GM12874 (cell line): ENCODE results near the gene ELP4.

Experiments
- TF ChIP-seq, protein P1 (sequence below): IDR thresholded peaks from 2 replicates; pipeline ENCODE4 v1.5.1; 2011; ENCODE audit warnings: low read depth, mild to moderate bottlenecking, control low read depth, low read length, moderate library complexity; ENCODE audit not compliant: insufficient read depth

ELP4 gene

DNA sequence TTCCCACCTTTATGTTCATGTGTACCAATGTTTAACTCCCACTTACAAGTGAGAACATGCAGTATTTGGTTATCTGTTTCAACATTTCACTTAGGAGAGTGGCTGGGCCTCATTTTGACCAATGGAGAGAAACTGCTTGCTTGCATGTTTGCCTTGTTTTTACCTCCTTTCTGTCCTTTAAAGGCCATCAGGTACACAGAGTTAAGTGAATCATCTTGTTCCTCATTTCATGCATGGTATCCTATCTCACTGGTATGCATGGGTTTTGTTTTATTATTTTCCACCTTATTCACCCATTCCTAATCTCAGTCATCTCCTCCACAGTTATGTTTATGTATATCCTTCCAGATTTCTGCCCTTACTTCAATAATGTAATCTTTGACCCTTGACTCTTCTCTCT, 101.0 kb downstream of the ELP4 start:
- TF ChIP-seq, protein P1, sequence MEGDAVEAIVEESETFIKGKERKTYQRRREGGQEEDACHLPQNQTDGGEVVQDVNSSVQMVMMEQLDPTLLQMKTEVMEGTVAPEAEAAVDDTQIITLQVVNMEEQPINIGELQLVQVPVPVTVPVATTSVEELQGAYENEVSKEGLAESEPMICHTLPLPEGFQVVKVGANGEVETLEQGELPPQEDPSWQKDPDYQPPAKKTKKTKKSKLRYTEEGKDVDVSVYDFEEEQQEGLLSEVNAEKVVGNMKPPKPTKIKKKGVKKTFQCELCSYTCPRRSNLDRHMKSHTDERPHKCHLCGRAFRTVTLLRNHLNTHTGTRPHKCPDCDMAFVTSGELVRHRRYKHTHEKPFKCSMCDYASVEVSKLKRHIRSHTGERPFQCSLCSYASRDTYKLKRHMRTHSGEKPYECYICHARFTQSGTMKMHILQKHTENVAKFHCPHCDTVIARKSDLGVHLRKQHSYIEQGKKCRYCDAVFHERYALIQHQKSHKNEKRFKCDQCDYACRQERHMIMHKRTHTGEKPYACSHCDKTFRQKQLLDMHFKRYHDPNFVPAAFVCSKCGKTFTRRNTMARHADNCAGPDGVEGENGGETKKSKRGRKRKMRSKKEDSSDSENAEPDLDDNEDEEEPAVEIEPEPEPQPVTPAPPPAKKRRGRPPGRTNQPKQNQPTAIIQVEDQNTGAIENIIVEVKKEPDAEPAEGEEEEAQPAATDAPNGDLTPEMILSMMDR = no peak

DNA sequence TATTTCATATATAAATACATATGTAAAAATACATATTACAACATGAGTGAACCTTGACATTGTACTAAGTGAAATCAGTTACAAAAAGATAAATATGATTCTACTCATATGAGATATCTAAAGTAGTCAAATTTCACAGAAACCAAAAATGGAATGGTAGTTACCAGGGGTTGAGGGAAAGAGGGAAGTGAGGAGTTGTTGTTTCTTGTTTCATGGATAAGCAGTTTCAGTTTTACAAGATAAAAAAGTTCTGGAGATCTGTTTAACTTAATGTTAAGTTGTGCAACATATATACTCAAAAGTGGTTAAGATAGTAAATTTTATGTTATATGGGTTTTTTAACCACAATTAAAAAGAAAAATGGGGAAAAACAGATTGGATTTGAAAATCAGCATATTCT, 107.7 kb downstream of the ELP4 start:
- TF ChIP-seq, protein P1 = no peak

DNA sequence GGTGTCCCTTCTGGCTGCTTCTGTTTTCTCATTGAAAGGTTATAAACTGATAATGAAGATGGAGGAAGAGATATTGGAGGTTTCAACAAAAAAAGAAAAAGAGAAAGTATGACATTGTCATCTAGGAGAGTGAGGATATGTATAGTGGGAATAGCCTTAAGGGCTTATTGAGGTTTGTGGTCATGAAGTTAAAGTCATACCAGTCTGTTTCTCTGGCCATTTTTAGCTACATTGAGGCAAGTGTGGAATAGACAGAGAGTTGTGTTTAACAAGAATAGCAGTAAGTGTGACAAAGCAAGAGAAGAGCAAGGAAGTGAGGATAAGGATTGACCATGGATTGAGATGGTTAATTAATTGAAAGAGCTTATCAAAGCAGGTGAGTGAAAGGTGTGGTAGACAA, 110.4 kb downstream of the ELP4 start:
- TF ChIP-seq, protein P1 = no peak

DNA sequence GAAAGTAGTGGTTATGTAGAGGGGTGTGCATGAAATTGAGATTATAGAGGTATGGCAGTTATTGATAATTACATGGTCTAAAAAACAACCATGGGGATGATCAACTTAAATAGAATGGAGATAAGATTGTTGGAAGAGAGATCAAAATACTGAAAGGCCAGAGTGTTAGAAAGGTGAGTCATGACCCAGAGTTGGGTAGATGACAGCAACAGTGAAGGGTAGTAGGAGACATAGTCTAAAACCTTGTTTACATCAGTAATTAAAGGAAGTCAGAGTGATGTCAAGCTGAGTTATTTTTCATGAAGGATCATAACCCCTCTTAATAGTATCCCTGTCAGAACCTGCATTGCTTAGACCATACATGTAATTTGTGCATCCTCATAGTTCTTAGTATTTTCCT, 110.9 kb downstream of the ELP4 start:
- TF ChIP-seq, protein P1 = no peak

DNA sequence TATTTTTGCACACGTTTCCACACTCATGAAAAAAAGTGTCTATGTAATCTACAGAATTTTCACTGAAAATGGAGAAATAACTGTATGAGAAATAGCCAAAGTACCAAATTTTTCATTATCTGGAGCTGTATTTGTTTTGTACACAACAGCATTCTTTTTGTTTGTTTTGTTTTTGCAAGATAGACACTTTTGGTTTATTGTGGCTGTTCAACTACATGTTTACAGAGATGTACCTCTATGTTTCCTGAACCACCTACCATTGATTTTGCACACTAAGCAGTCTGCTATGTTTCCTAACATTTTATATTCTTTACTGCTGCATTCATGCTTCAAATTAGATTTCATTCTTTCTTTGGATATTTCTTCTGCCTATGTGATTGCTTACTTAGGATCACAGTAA, 116.3 kb downstream of the ELP4 start:
- TF ChIP-seq, protein P1 = no peak

DNA sequence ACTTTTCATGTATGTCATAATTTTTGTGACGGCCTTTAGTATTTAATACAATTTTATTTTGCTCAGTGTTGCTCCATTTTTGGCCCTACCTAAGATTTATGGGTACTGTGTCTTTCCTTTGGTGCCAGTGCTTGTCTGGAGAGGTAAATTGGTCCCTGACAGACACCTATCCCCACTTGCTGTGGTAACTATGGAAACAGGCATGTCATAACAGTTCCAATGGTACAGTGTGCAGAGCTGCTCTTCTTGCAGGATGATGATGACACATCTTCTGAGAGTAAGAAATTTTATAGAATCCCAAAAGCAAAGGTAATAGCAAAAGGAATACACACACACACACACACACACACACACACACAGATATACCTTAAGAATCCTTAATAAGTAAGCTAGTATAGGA, 118.5 kb downstream of the ELP4 start:
- TF ChIP-seq, protein P1 = no peak

DNA sequence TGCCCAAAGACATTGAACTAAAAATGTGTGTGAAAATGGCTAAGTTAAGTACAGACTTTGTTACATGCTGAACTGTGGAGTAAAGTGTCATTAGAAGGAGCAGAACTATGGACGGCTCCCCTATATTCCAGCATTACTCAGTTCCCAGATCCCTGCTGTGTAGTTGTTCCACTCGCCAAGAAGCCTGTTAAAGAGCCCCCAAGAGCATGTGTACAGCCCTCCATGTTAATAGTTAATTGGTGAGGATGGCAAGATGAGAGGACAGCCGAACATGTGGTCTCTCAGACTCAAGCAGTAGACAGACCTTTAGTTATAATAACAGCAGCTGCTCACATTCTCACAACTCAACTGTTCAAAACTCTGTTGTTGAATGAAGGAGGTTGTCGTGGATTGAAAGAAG, 127.4 kb downstream of the ELP4 start:
- TF ChIP-seq, protein P1 = no peak

DNA sequence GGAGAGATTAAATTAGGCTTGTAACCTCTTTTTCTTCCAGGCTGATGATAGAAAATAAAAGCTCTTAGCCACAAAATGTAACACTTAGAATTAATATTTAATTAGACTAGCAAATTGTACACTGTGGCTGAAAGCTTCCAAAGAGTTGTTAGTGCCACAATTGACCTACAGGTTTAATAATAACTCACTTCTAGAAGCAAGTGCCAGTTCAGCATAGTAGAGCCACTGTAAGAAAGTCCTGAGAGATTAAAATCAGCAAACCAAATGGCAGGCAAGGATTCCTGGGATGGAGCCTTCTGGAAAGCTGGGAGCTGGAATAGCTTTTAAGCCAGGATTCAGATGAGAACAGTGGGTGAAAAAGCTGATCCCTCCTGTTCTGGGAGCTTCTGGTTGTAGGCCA, 131.0 kb downstream of the ELP4 start:
- TF ChIP-seq, protein P1 = no peak
